HepG2 (cell line): ENCODE data around the gene SORBS2. TPM values are rescaled to one million over a fixed set of nuclear protein-coding genes. Genes with fewer than 3 reads are reported as not detected.

Source experiments
- ATAC-seq: fragments of 200-7000 bp; cut with Tn5 transposase; 3 replicates; pipeline ENCODE4 v1.9.1; 2020; ENCODE audit warnings: mild to moderate bottlenecking, moderate library complexity
- BruUV-seq: library from RNA; stranded (reverse); fragments of 400-500 nt; replicated peaks from 2 replicates; lab custom pipeline; 2021; lab: Mats Ljungman, UMichigan
- CTCF ChIA-PET: fragments of 300-600 bp; formaldehyde crosslinking; extraction: SDS; loops from one replicate; lab custom pipeline; 2021; ENCODE audit warnings: low total read pairs, inconsistent platforms, low intra/inter-chr PET ratio; lab: Yijun Ruan, JAX
- POLR2A ChIA-PET: fragments of 350-600 bp; sonication (Branson Sonifier 250); formaldehyde crosslinking; loops from one replicate; lab custom pipeline; 2020; ENCODE audit warnings: antibody characterized with exemption, inconsistent platforms; lab: Yijun Ruan, JAX
- DNase-seq: peaks from one replicate; pipeline ENCODE4 v3.0.0-alpha.2; 2015; ENCODE audit warnings: low spot score
- FAIRE-seq: peaks from 3 replicates; lab custom pipeline; 2011; peaks lifted over from hg19 to GRCh38; lab: Jason Lieb, UNC
- H2AFZ ChIP-seq: one replicate; pipeline ENCODE4 v1.6.1; 2011; ENCODE audit warnings: low read length, inconsistent platforms
- H3K27ac ChIP-seq: fragments of 300-600 bp; 3 replicates; pipeline ENCODE4 v1.8.0; 2011; ENCODE audit warnings: mixed run types, mild to moderate bottlenecking, mixed read lengths, low read length, inconsistent platforms; ENCODE audit not compliant: insufficient read depth; ENCODE audit errors: extremely low read length
- H3K27me3 ChIP-seq, 2 experiments: fragments of 200-600 bp in 1 of 2; 2 replicates in 1 of 2; 3 replicates in 1 of 2; pipeline versions ENCODE4 v1.6.0 to v1.8.0; 2011; ENCODE audit warnings: low read length in 2 of 2, mild to moderate bottlenecking in 2 of 2, moderate library complexity in 2 of 2, inconsistent platforms in 1 of 2; ENCODE audit not compliant: insufficient read depth in 2 of 2, control insufficient read depth in 1 of 2
- H3K36me3 ChIP-seq, 2 experiments: fragments of 200-600 bp in 1 of 2; replicated peaks in 1 of 2; 2 replicates in 1 of 2; 3 replicates in 1 of 2; pipeline versions ENCODE4 v1.5.1 to v1.8.0; 2011; ENCODE audit warnings: low read length in 2 of 2, inconsistent platforms in 1 of 2; ENCODE audit not compliant: insufficient read depth in 2 of 2, control insufficient read depth in 1 of 2
- H3K4me1 ChIP-seq: 2 replicates; pipeline ENCODE4 v1.5.1; 2012; ENCODE audit warnings: low read length, inconsistent platforms; ENCODE audit not compliant: insufficient read depth
- H3K4me2 ChIP-seq: 2 replicates; pipeline ENCODE4 v1.6.0; 2011; ENCODE audit warnings: low read depth, low read length, inconsistent platforms
- H3K4me3 ChIP-seq, 3 experiments: fragments of 200-600 bp in 1 of 3; sonication (generic), shearing (Covaris generic) in 1 of 3; replicated peaks in 1 of 3; 2 replicates each; pipeline ENCODE4 v1.5.1; 2011 to 2016; ENCODE audit warnings: low read length in 3 of 3, inconsistent platforms in 2 of 3, low read depth in 2 of 3, mild to moderate bottlenecking in 2 of 3, control low read depth in 1 of 3, mixed read lengths in 1 of 3; ENCODE audit not compliant: insufficient read depth in 1 of 3
- H3K79me2 ChIP-seq: one replicate; pipeline ENCODE4 v1.6.1; 2011; ENCODE audit warnings: low read length, inconsistent platforms; ENCODE audit not compliant: insufficient read depth
- H3K9ac ChIP-seq: 2 replicates; pipeline ENCODE4 v1.6.0; 2011; ENCODE audit warnings: mild to moderate bottlenecking, low read depth, low read length, inconsistent platforms; ENCODE audit not compliant: insufficient read depth
- H3K9me3 ChIP-seq: 2 replicates; pipeline ENCODE4 v1.5.1; 2012; ENCODE audit warnings: mild to moderate bottlenecking, low read length
- H4K20me1 ChIP-seq: 2 replicates; pipeline ENCODE4 v1.6.0; 2011; ENCODE audit warnings: inconsistent platforms, mild to moderate bottlenecking, low read length, moderate library complexity; ENCODE audit not compliant: insufficient read depth
- EP300 ChIP-seq, 3 experiments: sonication (generic) in 1 of 3; formaldehyde crosslinking in 1 of 3; IDR thresholded peaks; 2 replicates each; pipeline versions ENCODE4 v1.5.1 to v1.6.1; 2011 to 2020; ENCODE audit warnings: low read depth in 2 of 3, low read length in 2 of 3, borderline replicate concordance in 1 of 3, improper control_type of control experiment in 1 of 3, mild to moderate bottlenecking in 1 of 3, missing genetic modification reagents in 1 of 3, moderate library complexity in 1 of 3
- HDAC1 ChIP-seq: sonication (generic); formaldehyde crosslinking; IDR thresholded peaks from 2 replicates; pipeline ENCODE4 v1.5.1; 2020; ENCODE audit warnings: mild to moderate bottlenecking, missing genetic modification reagents
- MTERF4 ChIP-seq: sonication (generic); formaldehyde crosslinking; IDR thresholded peaks from 2 replicates; pipeline ENCODE4 v1.8.0; 2023; ENCODE audit warnings: mild to moderate bottlenecking, missing genetic modification reagents
- NCOA2 ChIP-seq: sonication (generic); formaldehyde crosslinking; IDR thresholded peaks from 2 replicates; pipeline ENCODE4 v1.8.0; 2022; ENCODE audit warnings: inconsistent platforms
- NR2C2 ChIP-seq: sonication (generic); formaldehyde crosslinking; IDR thresholded peaks from 2 replicates; pipeline ENCODE4 v1.4.0; 2020; ENCODE audit warnings: missing genetic modification reagents, mild to moderate bottlenecking, moderate library complexity, borderline replicate concordance
- TFDP2 ChIP-seq: sonication (generic); formaldehyde crosslinking; IDR thresholded peaks from 2 replicates; pipeline ENCODE4 v1.4.0; 2020; ENCODE audit warnings: missing genetic modification reagents
- ZBTB26 ChIP-seq: IDR thresholded peaks from 2 replicates; pipeline ENCODE4 v1.6.1; 2016; ENCODE audit warnings: missing compliant biosample characterization, missing genetic modification reagents, borderline replicate concordance
- ZNF318 ChIP-seq: sonication (generic); formaldehyde crosslinking; IDR thresholded peaks from 2 replicates; pipeline ENCODE4 v1.4.0; 2020; ENCODE audit warnings: mild to moderate bottlenecking, missing genetic modification reagents
- ZNF550 ChIP-seq: sonication (generic); formaldehyde crosslinking; IDR thresholded peaks from 2 replicates; pipeline ENCODE4 v1.4.0; 2020; ENCODE audit warnings: mild to moderate bottlenecking, missing genetic modification reagents, borderline replicate concordance
- in situ Hi-C: cut with HindIII; loops from 2 replicates; pipeline ENCODE4 v1.10.0; 2017; ENCODE audit warnings: low pct_unique_long_range_greater_than_20kb; ENCODE audit not compliant: extremely low pct_ligation_motif_present
- intact Hi-C: fragments of 100-400 bp; cut with micrococcal nuclease; formaldehyde crosslinking; loops from one replicate; pipeline ENCODE4 v1.10.0; 2022; ENCODE audit not compliant: unreplicated experiment
- polyA plus RNA-seq, 8 experiments: library from polyadenylated mRNA; depleted of rRNA in 3 of 8; stranded (reverse) in 7 of 8; unstranded in 1 of 8; fragments of >200 nt; fragmentation: Illumina TruSeq in 4 of 8; extraction: Trizol in 4 of 8; gene quantifications; 2 replicates each; pipeline versions ENCODE4 v1.2.1 to v1.2.3, GENCODE V29; 2011 to 2016; ENCODE audit warnings: low read depth in 4 of 8, missing spikeins in 1 of 8, mixed read lengths in 1 of 8; ENCODE audit not compliant: insufficient read depth in 1 of 8
- total RNA-seq, 5 experiments: library from RNA; depleted of rRNA; stranded (reverse); fragments of >200 nt; fragmentation: Illumina TruSeq; extraction: Trizol; gene quantifications; 2 replicates each; pipeline ENCODE4 v1.2.3, GENCODE V29; 2016; ENCODE audit warnings: low read depth in 1 of 5

The SORBS2 gene
- total and polyA plus RNA-seq, 2 of the 13 experiments (the other 11 are each of a cell fraction or from before 2014, with no cell fraction given) = 25.0 to 80.5 TPM

GRCh38 chr4:185700630-185701029 is 111.4 kb downstream of the SORBS2 start:
- Histone ChIP-seq H2AFZ (no peak overlapping the region), H3K4me1 (peaks cover 6% of the 10 kb centered on the region; the same call in 1 of the 2 replicates), H3K9ac (no peak overlapping the region), H3K4me3 (no peak overlapping the region), H3K9me3 (peaks cover 10% of the 10 kb centered on the region), H3K36me3 (peaks cover 1 to 2% of the 10 kb centered on the region in 2 experiments; a peak in 3 of 5 replicates), H3K79me2 (peaks cover 4% of the 10 kb centered on the region), H3K27me3 (no peaks in the 10 kb centered on the region), H3K27ac (no peak overlapping the region), H3K4me2 (no peak overlapping the region), H4K20me1 (no peaks in the 10 kb centered on the region)
- BruUV-seq = no TSS peak
- FAIRE-seq = no peak
- DNase-seq = no peak
- ChIA-PET POLR2A (no interaction called here), CTCF (no interaction called here)
- no peak for ATAC-seq
- in situ Hi-C loops = no loop called here
- intact Hi-C loops = no loop called here
- no peak for TF ChIP-seq ZNF318
- no peak for TF ChIP-seq ZNF550 (CRISPR knock-in tag)
- no peak for TF ChIP-seq HDAC1 (CRISPR knock-in tag)
- TF ChIP-seq ZBTB26 (CRISPR knock-in tag) = no peak
- no peak for TF ChIP-seq EP300 (IDR thresholded peaks at IDR 0.05; ENCODE audit: low read depth in 2 of 2, low read length in 2 of 2)
- no peak for TF ChIP-seq EP300 (CRISPR knock-in tag; IDR thresholded peaks at IDR 0.05; ENCODE audit: borderline replicate concordance)
- no peak for TF ChIP-seq NR2C2 (CRISPR knock-in tag)
- TF ChIP-seq MTERF4 (CRISPR knock-in tag) = no peak
- no peak for TF ChIP-seq TFDP2 (CRISPR knock-in tag)
- no peak for TF ChIP-seq NCOA2 (CRISPR knock-in tag)
